OCI-LY7 (cell line): ENCODE measurements around the gene SYNPO2. TPM values are rescaled to one million over a fixed set of nuclear protein-coding genes. Genes with fewer than 3 reads are reported as not detected.

Experiments used
- total RNA-seq, 2 experiments: library from RNA; depleted of rRNA in 1 of 2; stranded (reverse); fragments of >200 nt in 1 of 2; shearing (Covaris generic) in 1 of 2; gene quantifications; 2 replicates each; pipeline ENCODE4 v1.2.3, GENCODE V29; 2014 to 2022

Gene SYNPO2
- total RNA-seq, 2 experiments from 2014 or later = 0.11 to 0.19 TPM

Other genes starting within 250 kb of the SYNPO2 start
- gene METTL14, start 203.5 kb upstream of the SYNPO2 start, total RNA-seq (2014; rRNA removed; shearing (Covaris generic)) = 17.5 and 36.2 TPM in 2 replicates
- 41.7 and 45.7 TPM in 2 replicates for gene METTL14, start 203.5 kb upstream of the SYNPO2 start, total RNA-seq (2022)
- gene SEC24D, start 52.7 kb upstream of the SYNPO2 start, total RNA-seq (2014; rRNA removed; shearing (Covaris generic)) = 10.7 and 15.1 TPM in 2 replicates
- gene SEC24D, start 52.7 kb upstream of the SYNPO2 start, total RNA-seq (2022) = 54.0 and 56.1 TPM in 2 replicates
- not detected in 2 replicates for gene MYOZ2, start 247.0 kb downstream of the SYNPO2 start, total RNA-seq (2014; rRNA removed; shearing (Covaris generic))
- gene MYOZ2, start 247.0 kb downstream of the SYNPO2 start, total RNA-seq (2022) = not detected in 2 replicates